Body of pancreas (tissue), 4 donors: ENCODE results near the gene CDC42EP5.

ENCODE experiments used
- POLR2A ChIP-seq, 3 donors: fragments of 450-650 bp; IDR thresholded peaks; one replicate each; pipeline ENCODE4 v1.6.1; 2016; ENCODE audit warnings: antibody characterized with exemption in 3 of 3, mild to moderate bottlenecking in 2 of 3
- TF ChIP-seq, protein P1 (sequence below), 7 experiments: fragments of 450-650 bp in 4 of 7; fragments of 200-600 bp in 3 of 7; sonication (generic) in 3 of 7; IDR thresholded peaks; one replicate each; pipeline ENCODE4 v1.5.1; 2016 to 2019; ENCODE audit warnings: antibody characterized with exemption in 7 of 7

DNA sequence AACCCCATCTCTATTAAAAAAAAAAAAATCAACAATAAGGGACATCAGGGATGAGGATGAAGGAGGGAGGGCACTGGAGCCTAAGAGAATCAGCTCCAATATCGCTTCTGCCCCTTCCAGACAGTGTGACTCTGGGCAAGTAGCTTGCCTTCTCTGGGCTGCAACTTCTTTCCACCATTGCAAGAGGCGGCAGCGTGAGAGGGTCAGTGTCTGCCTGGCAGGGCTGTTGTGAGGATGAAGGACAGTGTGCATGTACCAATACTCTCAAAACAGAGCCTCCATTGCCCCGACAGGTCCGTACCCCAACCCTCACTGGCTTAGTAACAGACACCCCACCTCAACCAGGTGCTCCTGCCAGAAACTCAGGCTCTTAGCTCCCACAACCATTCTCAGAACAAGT, 39.4 kb downstream of the CDC42EP5 start:
- TF ChIP-seq, protein P1, sequence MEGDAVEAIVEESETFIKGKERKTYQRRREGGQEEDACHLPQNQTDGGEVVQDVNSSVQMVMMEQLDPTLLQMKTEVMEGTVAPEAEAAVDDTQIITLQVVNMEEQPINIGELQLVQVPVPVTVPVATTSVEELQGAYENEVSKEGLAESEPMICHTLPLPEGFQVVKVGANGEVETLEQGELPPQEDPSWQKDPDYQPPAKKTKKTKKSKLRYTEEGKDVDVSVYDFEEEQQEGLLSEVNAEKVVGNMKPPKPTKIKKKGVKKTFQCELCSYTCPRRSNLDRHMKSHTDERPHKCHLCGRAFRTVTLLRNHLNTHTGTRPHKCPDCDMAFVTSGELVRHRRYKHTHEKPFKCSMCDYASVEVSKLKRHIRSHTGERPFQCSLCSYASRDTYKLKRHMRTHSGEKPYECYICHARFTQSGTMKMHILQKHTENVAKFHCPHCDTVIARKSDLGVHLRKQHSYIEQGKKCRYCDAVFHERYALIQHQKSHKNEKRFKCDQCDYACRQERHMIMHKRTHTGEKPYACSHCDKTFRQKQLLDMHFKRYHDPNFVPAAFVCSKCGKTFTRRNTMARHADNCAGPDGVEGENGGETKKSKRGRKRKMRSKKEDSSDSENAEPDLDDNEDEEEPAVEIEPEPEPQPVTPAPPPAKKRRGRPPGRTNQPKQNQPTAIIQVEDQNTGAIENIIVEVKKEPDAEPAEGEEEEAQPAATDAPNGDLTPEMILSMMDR (IDR thresholded peaks at IDR 0.05): no peak
- TF ChIP-seq POLR2A (IDR thresholded peaks at IDR 0.05): no peak
